ENCODE data around the gene ODAD3.

ODAD3 gene

DNA sequence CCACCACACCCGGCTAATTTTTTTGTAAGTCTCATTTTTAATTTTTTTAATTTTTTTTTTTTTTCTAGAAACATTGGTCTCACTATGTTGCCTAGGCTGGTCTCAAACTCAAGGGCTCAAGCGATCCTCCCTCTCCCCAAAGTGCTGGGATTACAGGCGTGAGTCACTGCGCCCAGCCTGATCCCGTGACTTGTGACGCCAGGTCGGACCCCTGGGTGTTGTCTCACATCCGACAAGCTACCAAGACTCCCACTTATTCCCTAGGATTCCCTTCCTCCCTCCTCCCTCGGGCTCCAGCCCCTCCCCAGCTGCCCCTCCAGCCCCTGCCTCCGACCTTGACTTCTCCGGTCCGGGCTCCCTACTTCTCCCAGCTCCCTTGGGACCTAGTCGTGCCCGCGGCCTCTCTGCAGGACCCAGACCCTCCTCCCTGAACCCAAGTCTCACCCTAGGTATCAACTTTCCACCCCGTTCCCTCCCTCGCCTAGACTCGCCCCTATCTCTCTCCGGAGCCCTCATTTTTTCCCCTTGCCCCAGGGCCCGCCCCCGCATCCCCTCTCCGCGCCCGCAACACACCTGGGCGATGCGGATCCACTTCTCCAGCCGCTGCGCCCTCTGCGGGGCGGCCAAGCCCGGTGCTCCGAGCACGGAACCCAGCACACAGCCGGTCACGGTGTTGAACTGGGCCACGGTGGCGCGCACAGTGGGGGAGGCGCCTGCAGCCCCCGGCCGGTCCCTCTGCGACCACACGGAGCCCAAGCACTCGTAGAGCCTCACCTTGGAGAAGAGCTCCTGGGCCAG, 28.9 kb downstream of the ODAD3 start:
- H3K27me3 ChIP-seq (ENCODE audit: control insufficient read depth in 2 of 2, insufficient read depth in 2 of 2, low read length in 2 of 2), result no peaks in the 10 kb centered on the region
- no peaks in the 10 kb centered on the region for H3K36me3 ChIP-seq (ENCODE audit: control insufficient read depth in 2 of 2, insufficient read depth in 2 of 2, low read length in 2 of 2)
- H3K27ac ChIP-seq (ENCODE audit: low read depth in 2 of 2, low read length in 2 of 2), result no peak overlapping the region
- H3K4me3 ChIP-seq (ENCODE audit: low read length in 2 of 2), result no peak overlapping the region
- no peak overlapping the region for H3K9ac ChIP-seq (ENCODE audit: low read depth in 1 of 2, low read length in 2 of 2)
- H3K9me3 ChIP-seq (ENCODE audit: control insufficient read depth in 2 of 2, low read length in 2 of 2), result no peaks in the 10 kb centered on the region
- no peaks in the 10 kb centered on the region for H3K4me1 ChIP-seq (ENCODE audit: control insufficient read depth in 2 of 2, insufficient read depth in 2 of 2, low read length in 2 of 2)

DNA sequence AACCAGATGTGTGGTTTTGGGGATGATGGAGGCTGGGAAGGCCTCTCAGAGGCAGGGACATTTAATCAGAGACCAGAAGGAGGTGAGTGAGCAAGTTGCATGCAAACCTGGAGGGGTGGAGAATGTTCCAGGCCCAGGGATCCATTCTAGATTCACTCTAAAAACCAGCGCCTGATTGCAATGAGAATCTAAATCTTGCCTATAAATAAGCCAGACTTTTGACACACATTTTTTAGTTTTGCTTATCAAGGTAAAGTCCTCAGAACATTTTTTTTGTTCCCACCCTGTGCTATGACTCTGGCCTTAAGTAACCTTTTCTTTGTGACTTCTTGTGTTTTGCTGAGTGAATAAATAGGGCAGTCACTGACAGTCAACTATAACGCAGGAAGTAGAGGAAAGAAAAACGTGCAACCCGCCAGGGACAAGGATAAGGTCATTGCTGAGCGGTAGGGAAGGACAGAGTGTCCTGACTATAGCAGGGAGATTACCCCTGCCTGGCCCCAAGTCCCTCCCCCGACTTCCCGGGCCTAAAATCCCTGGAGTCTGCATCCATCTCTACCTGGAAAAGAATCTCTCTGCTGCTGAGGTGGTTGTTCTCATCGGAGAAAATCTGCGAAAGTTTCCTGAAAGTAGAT, 30.2 kb downstream of the ODAD3 start:
- H3K27ac ChIP-seq (ENCODE audit: low read depth in 2 of 2, low read length in 2 of 2), result no peak overlapping the region

DNA sequence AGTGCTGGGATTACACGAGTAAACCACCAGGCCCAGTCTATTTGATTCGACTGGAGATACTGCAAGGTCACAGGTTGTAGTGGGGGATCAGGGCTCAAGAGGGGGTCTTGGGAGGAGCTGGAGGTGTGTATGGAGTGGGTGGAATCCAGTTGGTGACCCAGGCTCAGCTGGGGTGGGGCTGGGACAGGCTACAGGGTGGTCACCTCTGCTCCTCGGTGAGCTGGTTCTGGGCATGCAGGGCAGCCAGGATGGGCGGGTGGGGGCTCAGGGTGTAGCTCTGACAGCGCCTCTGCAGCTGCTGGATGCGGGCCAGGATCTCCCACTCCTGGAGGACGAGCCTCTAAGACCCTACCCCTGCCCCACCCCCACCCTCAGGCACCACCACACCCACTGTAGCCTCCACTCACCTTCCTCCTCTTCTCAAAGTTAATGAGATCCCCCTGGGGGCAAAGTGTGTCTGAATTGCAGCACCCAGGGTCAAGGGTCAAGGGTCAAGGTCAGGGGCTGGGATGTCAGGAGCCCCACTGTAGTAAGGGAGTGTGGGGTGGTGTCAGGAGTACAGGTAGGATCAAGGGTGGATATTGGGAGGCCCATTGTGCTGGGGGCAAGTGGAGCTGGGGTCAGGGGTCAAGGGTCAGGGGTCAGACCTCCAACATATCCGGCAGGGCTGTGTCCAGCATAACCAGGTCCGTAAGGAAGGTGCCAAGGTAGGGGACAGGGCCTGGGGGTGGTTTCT, 32.9 kb downstream of the ODAD3 start:
- no peak overlapping the region for H3K27ac ChIP-seq (ENCODE audit: low read depth in 2 of 2, low read length in 2 of 2)

More for the DNA sequence above, 30.2 kb downstream of the ODAD3 start:
- Histone ChIP-seq H3K4me1 (ENCODE audit: control insufficient read depth in 2 of 2, insufficient read depth in 2 of 2, low read length in 2 of 2) (no peaks in the 10 kb centered on the region), H3K9ac (ENCODE audit: low read depth in 1 of 2, low read length in 2 of 2) (no peak overlapping the region), H3K27me3 (ENCODE audit: control insufficient read depth in 2 of 2, insufficient read depth in 2 of 2, low read length in 2 of 2) (no peaks in the 10 kb centered on the region), H3K36me3 (ENCODE audit: control insufficient read depth in 2 of 2, insufficient read depth in 2 of 2, low read length in 2 of 2) (no peaks in the 10 kb centered on the region), H3K4me3 (ENCODE audit: low read length in 2 of 2) (no peak overlapping the region), H3K9me3 (ENCODE audit: control insufficient read depth in 2 of 2, low read length in 2 of 2) (no peaks in the 10 kb centered on the region)

DNA sequence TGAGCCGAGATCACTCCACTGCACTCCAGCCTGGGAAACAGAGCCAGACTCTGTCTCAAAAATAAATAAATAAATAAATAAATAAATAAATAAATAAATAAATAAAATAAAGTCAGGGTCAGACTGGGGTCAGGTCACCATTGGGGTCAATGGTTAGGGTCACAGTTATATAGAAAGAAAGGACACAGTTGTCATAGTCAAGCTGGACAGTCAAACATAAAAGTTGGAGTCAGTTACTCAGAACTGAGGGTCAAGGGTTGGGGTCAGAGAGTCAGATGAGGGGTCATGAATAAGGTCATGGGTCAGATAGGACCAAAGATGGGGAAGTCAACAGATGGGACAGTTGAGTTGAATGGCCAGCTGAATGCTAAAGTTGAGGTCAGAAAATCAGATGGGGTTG, 34.1 kb downstream of the ODAD3 start:
- Histone ChIP-seq H3K36me3 (ENCODE audit: control insufficient read depth in 2 of 2, insufficient read depth in 2 of 2, low read length in 2 of 2) (no peaks in the 10 kb centered on the region), H3K4me1 (ENCODE audit: control insufficient read depth in 2 of 2, insufficient read depth in 2 of 2, low read length in 2 of 2) (no peaks in the 10 kb centered on the region), H3K27ac (ENCODE audit: low read depth in 2 of 2, low read length in 2 of 2) (no peak overlapping the region), H3K9ac (ENCODE audit: low read depth in 1 of 2, low read length in 2 of 2) (no peak overlapping the region), H3K9me3 (ENCODE audit: control insufficient read depth in 2 of 2, low read length in 2 of 2) (no peaks in the 10 kb centered on the region), H3K27me3 (ENCODE audit: control insufficient read depth in 2 of 2, insufficient read depth in 2 of 2, low read length in 2 of 2) (no peaks in the 10 kb centered on the region), H3K4me3 (ENCODE audit: low read length in 2 of 2) (no peak overlapping the region)

More for the DNA sequence above, 32.9 kb downstream of the ODAD3 start:
- Histone ChIP-seq H3K9ac (ENCODE audit: low read depth in 1 of 2, low read length in 2 of 2) (no peak overlapping the region), H3K36me3 (ENCODE audit: control insufficient read depth in 2 of 2, insufficient read depth in 2 of 2, low read length in 2 of 2) (no peaks in the 10 kb centered on the region), H3K4me1 (ENCODE audit: control insufficient read depth in 2 of 2, insufficient read depth in 2 of 2, low read length in 2 of 2) (no peaks in the 10 kb centered on the region), H3K4me3 (ENCODE audit: low read length in 2 of 2) (no peak overlapping the region), H3K9me3 (ENCODE audit: control insufficient read depth in 2 of 2, low read length in 2 of 2) (no peaks in the 10 kb centered on the region), H3K27me3 (ENCODE audit: control insufficient read depth in 2 of 2, insufficient read depth in 2 of 2, low read length in 2 of 2) (no peaks in the 10 kb centered on the region)

DNA sequence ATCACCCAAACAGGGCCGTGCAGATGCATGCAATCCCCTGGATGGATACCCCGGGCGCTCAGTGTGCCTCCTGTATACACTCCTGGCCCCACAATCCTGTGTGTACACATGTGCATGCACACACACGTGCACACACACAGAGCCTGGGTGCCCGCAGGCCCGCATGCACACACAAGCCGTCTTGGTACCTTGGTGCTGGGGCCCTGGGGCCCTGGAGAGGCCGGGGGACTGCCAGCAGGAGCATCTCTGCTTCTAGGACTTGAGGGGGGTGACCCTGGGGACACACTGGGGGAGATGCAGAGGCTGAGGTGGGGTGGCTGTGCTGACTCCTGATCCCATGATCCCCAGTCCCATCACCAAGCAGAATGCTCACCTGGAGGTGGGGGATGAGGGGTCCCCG, 35.3 kb downstream of the ODAD3 start:
- no peaks in the 10 kb centered on the region for H3K36me3 ChIP-seq (ENCODE audit: control insufficient read depth in 2 of 2, insufficient read depth in 2 of 2, low read length in 2 of 2)
- H3K27me3 ChIP-seq (ENCODE audit: control insufficient read depth in 2 of 2, insufficient read depth in 2 of 2, low read length in 2 of 2), result no peaks in the 10 kb centered on the region
- no peak overlapping the region for H3K27ac ChIP-seq (ENCODE audit: low read depth in 2 of 2, low read length in 2 of 2)
- no peak overlapping the region for H3K9ac ChIP-seq (ENCODE audit: low read depth in 1 of 2, low read length in 2 of 2)
- no peak overlapping the region for H3K4me3 ChIP-seq (ENCODE audit: low read length in 2 of 2)
- no peaks in the 10 kb centered on the region for H3K9me3 ChIP-seq (ENCODE audit: control insufficient read depth in 2 of 2, low read length in 2 of 2)
- H3K4me1 ChIP-seq (ENCODE audit: control insufficient read depth in 2 of 2, insufficient read depth in 2 of 2, low read length in 2 of 2), result no peaks in the 10 kb centered on the region

DNA sequence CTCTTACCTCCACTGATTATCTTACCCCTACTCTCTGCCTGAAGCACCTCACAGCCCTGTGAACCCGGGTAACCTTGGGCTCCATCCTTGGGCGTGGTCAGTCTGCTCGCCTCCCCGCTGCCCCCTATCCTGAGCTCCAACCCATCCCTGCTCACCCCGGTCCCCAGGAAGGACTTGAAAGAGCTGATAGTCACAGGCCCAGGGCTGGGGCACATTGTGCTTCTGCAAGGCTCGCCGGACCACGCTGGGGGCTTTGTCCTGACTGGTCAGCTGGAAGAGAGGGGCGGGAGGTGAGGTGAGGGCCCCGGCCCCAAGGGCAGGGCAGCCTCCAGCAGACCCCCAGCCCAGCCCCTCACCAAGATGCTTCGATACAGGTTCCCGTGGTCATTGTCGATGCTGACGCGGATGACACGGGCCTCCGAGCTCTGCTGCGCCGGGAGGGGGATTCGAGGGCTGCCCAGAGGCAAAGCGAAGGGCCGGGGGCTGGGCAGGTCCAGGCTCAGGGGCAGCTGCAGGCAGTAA, 37.8 kb downstream of the ODAD3 start:
- Histone ChIP-seq H3K4me1 (ENCODE audit: control insufficient read depth in 2 of 2, insufficient read depth in 2 of 2, low read length in 2 of 2) (no peaks in the 10 kb centered on the region), H3K27ac (ENCODE audit: low read depth in 2 of 2, low read length in 2 of 2) (no peak overlapping the region), H3K36me3 (ENCODE audit: control insufficient read depth in 2 of 2, insufficient read depth in 2 of 2, low read length in 2 of 2) (no peaks in the 10 kb centered on the region), H3K9ac (ENCODE audit: low read depth in 1 of 2, low read length in 2 of 2) (no peak overlapping the region), H3K27me3 (ENCODE audit: control insufficient read depth in 2 of 2, insufficient read depth in 2 of 2, low read length in 2 of 2) (no peaks in the 10 kb centered on the region), H3K9me3 (ENCODE audit: control insufficient read depth in 2 of 2, low read length in 2 of 2) (no peaks in the 10 kb centered on the region), H3K4me3 (ENCODE audit: low read length in 2 of 2) (no peak overlapping the region)

DNA sequence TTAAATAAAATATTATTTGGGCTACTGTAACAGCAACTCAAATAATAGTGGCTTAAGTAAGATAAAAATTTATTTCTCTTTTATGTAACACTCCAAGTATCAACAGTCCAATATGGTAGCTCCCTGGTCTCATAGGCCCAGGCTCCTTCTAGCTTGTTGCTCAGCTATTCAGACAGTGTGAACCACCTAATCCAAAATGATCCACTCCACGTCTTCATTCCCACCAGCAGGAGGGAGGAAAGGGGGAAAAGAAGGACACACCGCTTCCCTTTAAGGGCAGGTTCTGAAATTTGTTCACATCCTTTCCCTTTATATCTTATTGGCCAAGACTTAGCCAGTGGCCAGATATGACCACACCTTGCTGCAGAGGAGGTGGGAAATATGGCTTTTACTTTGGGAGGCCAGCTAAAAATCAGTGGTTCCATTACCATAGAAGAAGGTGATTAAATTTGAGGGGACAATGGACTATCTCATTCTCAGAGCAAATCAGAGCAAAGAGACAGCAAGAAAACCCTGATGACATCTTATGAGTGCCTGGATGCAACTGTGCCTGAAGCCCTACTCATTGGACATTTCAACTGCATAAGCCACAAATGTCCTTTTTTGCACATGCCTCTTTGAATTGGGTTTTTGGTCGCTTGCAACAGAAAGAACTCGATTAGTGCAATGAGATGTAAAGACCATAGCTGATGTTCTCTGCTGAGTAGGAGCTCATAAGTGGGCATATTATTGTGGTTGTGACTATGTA, 43.8 kb downstream of the ODAD3 start:
- no peaks in the 10 kb centered on the region for H3K36me3 ChIP-seq (ENCODE audit: control insufficient read depth in 2 of 2, insufficient read depth in 2 of 2, low read length in 2 of 2)
- H3K9ac ChIP-seq (ENCODE audit: low read depth in 1 of 2, low read length in 2 of 2), result no peak overlapping the region
- H3K9me3 ChIP-seq (ENCODE audit: control insufficient read depth in 2 of 2, low read length in 2 of 2), result no peaks in the 10 kb centered on the region
- no peak overlapping the region for H3K27ac ChIP-seq (ENCODE audit: low read depth in 2 of 2, low read length in 2 of 2)
- H3K4me3 ChIP-seq (ENCODE audit: low read length in 2 of 2), result no peak overlapping the region
- no peaks in the 10 kb centered on the region for H3K27me3 ChIP-seq (ENCODE audit: control insufficient read depth in 2 of 2, insufficient read depth in 2 of 2, low read length in 2 of 2)
- no peaks in the 10 kb centered on the region for H3K4me1 ChIP-seq (ENCODE audit: control insufficient read depth in 2 of 2, insufficient read depth in 2 of 2, low read length in 2 of 2)

DNA sequence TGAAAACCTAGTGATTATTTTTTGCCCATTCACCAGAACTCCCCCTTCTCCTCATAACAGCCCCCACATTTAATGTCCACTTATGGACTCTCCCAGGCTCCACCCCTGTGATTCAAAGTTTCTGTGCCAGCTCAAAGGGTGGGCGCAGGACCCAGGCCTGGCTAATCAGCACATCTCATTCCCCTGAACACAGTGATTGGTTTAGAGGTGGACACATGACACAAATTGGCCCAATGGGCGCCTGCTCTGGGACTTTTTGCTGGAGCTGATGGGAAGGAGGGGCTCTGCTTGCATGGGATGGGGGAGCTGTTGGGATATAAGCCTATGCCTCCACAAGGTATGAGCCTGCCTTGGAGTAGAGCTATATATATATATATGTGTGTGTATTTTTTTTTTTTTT, 44.6 kb downstream of the ODAD3 start:
- Histone ChIP-seq H3K4me3 (ENCODE audit: low read length in 2 of 2) (no peak overlapping the region), H3K27ac (ENCODE audit: low read depth in 2 of 2, low read length in 2 of 2) (no peak overlapping the region), H3K4me1 (ENCODE audit: control insufficient read depth in 2 of 2, insufficient read depth in 2 of 2, low read length in 2 of 2) (no peaks in the 10 kb centered on the region), H3K9ac (ENCODE audit: low read depth in 1 of 2, low read length in 2 of 2) (no peak overlapping the region), H3K9me3 (ENCODE audit: control insufficient read depth in 2 of 2, low read length in 2 of 2) (no peaks in the 10 kb centered on the region), H3K36me3 (ENCODE audit: control insufficient read depth in 2 of 2, insufficient read depth in 2 of 2, low read length in 2 of 2) (no peaks in the 10 kb centered on the region), H3K27me3 (ENCODE audit: control insufficient read depth in 2 of 2, insufficient read depth in 2 of 2, low read length in 2 of 2) (no peaks in the 10 kb centered on the region)

DNA sequence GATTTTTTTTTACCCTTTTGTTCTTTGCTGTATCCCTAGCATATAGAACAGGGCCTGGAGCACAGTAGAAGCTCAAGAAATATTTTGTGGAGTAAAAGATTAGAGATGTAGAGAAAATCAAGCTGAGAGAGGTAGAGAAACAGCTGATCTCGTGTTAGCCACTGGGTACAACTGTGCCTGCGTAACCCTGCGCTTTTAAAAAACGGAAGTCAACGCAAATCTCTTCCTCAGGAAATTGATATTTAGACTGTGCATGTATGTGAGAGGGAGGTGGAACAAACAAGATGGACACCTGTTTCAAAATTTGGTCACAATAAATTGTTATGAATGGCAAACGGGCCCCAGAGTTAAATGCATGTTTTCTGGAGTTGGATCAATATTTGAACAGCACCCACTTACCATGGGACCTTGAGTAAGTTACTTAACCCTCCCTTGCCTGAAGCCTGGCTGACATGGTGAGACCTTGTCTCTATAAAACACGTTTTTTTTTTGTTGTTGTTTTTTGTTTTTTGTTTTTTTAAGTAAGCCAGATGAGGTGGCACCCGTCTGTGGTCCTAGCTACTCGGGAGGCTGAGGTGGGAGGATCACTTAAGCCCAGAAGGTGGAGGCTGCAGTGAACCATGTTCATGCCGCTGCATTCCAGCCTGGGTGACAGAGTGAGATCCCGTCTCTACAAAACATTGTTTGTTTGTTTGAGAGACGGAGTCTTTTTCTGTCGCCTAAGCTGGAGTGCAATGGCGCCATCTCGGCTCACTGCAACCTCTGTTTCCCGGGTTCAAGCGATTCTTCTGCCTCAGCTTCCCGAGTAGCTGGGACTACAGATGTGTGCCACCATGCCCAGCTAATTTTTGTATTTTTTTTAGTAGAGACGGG, 47.5 kb downstream of the ODAD3 start:
- H3K4me1 ChIP-seq (ENCODE audit: control insufficient read depth in 2 of 2, insufficient read depth in 2 of 2, low read length in 2 of 2), result peaks cover 5 to 12% of the 10 kb centered on the region in 2 donors
- H3K9ac ChIP-seq (ENCODE audit: low read depth in 1 of 2, low read length in 2 of 2), result no peak overlapping the region
- no peaks in the 10 kb centered on the region for H3K9me3 ChIP-seq (ENCODE audit: control insufficient read depth in 2 of 2, low read length in 2 of 2)
- H3K36me3 ChIP-seq (ENCODE audit: control insufficient read depth in 2 of 2, insufficient read depth in 2 of 2, low read length in 2 of 2), result no peaks in the 10 kb centered on the region
- no peaks in the 10 kb centered on the region for H3K27me3 ChIP-seq (ENCODE audit: control insufficient read depth in 2 of 2, insufficient read depth in 2 of 2, low read length in 2 of 2)
- H3K4me3 ChIP-seq (ENCODE audit: low read length in 2 of 2), result no peak overlapping the region
- no peak overlapping the region for H3K27ac ChIP-seq (ENCODE audit: low read depth in 2 of 2, low read length in 2 of 2)

All from mucosa of rectum (tissue), 2 donors.